Skeletal muscle satellite cell (primary cell): ENCODE data around the gene EGF.
"Not testable (repeated sequence)": the region's sequence is repeated elsewhere in the genome, so short reads cannot be mapped to it uniquely, and the experiment has no call there.

ENCODE experiments used
- H3K27me3 ChIP-seq: 2 replicates; pipeline ENCODE4 v1.7.0; 2013; ENCODE audit warnings: low read length; ENCODE audit not compliant: control insufficient read depth, insufficient read depth
- H3K36me3 ChIP-seq: 2 replicates; pipeline ENCODE4 v1.7.0; 2013; ENCODE audit warnings: mild to moderate bottlenecking, control low read depth, low read length; ENCODE audit not compliant: insufficient read depth
- H3K4me1 ChIP-seq: 2 replicates; pipeline ENCODE4 v1.7.0; 2013; ENCODE audit warnings: low read length; ENCODE audit not compliant: control insufficient read depth, insufficient read depth
- H3K4me2 ChIP-seq: 2 replicates; pipeline ENCODE4 v1.7.0; 2013; ENCODE audit warnings: mild to moderate bottlenecking, low read length
- H3K4me3 ChIP-seq: 2 replicates; pipeline ENCODE4 v1.7.0; 2013; ENCODE audit warnings: low read length
- H3K9ac ChIP-seq: 2 replicates; pipeline ENCODE4 v1.7.0; 2013; ENCODE audit warnings: mild to moderate bottlenecking, low read depth, low read length, moderate library complexity
- H3K9me3 ChIP-seq: replicated peaks from 2 replicates; pipeline ENCODE4 v1.7.0; 2013; ENCODE audit warnings: mild to moderate bottlenecking, control low read depth, low read length

The EGF gene

GRCh38 chr4:110020646-110021443, 108.2 kb downstream of the EGF start:
- Histone ChIP-seq H3K4me3 (no peak overlapping the region), H3K9me3 (no peaks in the 10 kb centered on the region), H3K27me3 (peaks cover 3% of the 10 kb centered on the region), H3K9ac (no peak overlapping the region), H3K36me3 (no peaks in the 10 kb centered on the region), H3K4me1 (no peaks in the 10 kb centered on the region), H3K4me2 (no peak overlapping the region)

DNA sequence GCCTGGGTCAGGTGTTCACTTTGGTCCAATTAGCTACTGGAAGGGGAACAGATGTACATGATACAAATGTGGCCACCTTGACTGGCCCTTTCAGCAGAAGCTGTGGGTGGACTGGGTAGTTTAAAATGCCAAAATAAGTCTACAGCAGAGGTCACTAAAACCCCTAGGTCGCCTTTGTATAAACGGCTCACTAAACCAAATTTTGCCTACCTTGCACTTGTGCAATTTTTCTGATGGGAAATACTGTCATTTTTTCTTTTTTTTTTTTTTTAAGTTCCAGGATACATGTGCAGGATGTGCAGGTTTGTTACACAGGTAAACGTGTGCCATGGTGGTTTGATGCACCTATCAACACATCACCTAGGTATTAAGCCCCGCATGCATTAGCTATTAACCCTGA, 109.8 kb downstream of the EGF start:
- H3K9ac ChIP-seq: no peak overlapping the region
- H3K4me2 ChIP-seq: no peak overlapping the region
- no peaks in the 10 kb centered on the region for H3K4me1 ChIP-seq
- no peaks in the 10 kb centered on the region for H3K9me3 ChIP-seq
- H3K36me3 ChIP-seq: no peaks in the 10 kb centered on the region
- H3K27me3 ChIP-seq: peaks cover 3% of the 10 kb centered on the region
- no peak overlapping the region for H3K4me3 ChIP-seq

DNA sequence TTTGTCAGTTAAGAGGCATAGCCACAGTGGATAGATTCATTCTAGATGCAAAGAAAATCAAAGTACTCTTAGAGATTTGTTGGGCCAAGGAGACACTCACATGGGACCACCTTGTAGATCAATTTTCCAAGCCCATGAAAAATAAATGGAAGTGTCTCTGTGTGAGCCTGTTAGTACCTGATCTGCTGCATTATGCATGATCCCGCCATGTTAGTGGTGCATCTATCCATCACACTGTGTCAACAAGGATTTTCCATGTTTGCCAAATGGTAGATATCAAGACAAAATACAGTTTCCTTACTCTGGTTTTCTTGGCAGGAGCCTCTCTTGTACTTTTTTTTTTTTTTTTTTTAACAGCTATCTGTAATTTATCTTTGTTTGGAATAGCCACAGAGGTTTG, 112.4 kb downstream of the EGF start:
- H3K4me1 ChIP-seq: no peaks in the 10 kb centered on the region
- H3K27me3 ChIP-seq: peaks cover 3% of the 10 kb centered on the region

GRCh38 chr4:110025718-110026117, 113.0 kb downstream of the EGF start:
- peaks cover 3% of the 10 kb centered on the region for H3K27me3 ChIP-seq
- no peak overlapping the region for H3K9ac ChIP-seq
- H3K9me3 ChIP-seq: no peaks in the 10 kb centered on the region
- H3K4me1 ChIP-seq: no peaks in the 10 kb centered on the region
- no peak overlapping the region for H3K4me3 ChIP-seq
- no peak overlapping the region for H3K4me2 ChIP-seq
- H3K36me3 ChIP-seq: no peaks in the 10 kb centered on the region

More for the DNA sequence above, 112.4 kb downstream of the EGF start:
- Histone ChIP-seq H3K4me2 (no peak overlapping the region), H3K9ac (no peak overlapping the region), H3K9me3 (no peaks in the 10 kb centered on the region), H3K36me3 (no peaks in the 10 kb centered on the region), H3K4me3 (no peak overlapping the region)

GRCh38 chr4:110032603-110033002, 119.9 kb downstream of the EGF start:
- Histone ChIP-seq H3K9me3 (no peaks in the 10 kb centered on the region), H3K36me3 (no peaks in the 10 kb centered on the region), H3K9ac (no peak overlapping the region), H3K4me3 (no peak overlapping the region), H3K4me1 (no peaks in the 10 kb centered on the region), H3K4me2 (no peak overlapping the region), H3K27me3 (no peaks in the 10 kb centered on the region)

- no peaks in the 10 kb centered on the region for H3K36me3 ChIP-seq
- H3K9ac ChIP-seq: no peak overlapping the region
- H3K4me3 ChIP-seq: no peak overlapping the region
These were observed 120.8 kb downstream of the EGF start for GRCh38 chr4:110033355-110034025.

DNA sequence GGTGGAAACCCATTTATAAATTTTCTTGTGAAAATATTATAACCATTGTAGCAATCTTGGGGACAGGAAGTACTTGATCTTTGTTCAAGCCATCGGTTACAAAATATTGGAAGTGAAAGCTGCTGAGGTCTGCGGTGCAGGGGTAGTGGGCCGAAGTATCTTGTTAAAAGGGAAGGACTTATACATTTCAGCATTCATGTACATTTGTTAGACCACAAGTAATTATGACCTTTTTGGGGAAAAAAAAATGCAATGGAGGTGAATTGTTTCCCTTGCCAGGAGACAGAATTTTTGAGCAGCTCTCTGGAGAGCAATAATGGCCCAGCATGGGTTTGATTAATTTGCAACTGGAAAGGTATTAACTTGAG, 121.3 kb downstream of the EGF start:
- Histone ChIP-seq H3K4me1 (no peaks in the 10 kb centered on the region), H3K9ac (no peak overlapping the region), H3K4me3 (no peak overlapping the region), H3K36me3 (no peaks in the 10 kb centered on the region), H3K4me2 (no peak overlapping the region), H3K27me3 (no peaks in the 10 kb centered on the region), H3K9me3 (no peaks in the 10 kb centered on the region)

More at GRCh38 chr4:110033355-110034025, 120.8 kb downstream of the EGF start:
- no peaks in the 10 kb centered on the region for H3K27me3 ChIP-seq
- no peak overlapping the region for H3K4me2 ChIP-seq
- no peaks in the 10 kb centered on the region for H3K9me3 ChIP-seq
- H3K4me1 ChIP-seq: no peaks in the 10 kb centered on the region

DNA sequence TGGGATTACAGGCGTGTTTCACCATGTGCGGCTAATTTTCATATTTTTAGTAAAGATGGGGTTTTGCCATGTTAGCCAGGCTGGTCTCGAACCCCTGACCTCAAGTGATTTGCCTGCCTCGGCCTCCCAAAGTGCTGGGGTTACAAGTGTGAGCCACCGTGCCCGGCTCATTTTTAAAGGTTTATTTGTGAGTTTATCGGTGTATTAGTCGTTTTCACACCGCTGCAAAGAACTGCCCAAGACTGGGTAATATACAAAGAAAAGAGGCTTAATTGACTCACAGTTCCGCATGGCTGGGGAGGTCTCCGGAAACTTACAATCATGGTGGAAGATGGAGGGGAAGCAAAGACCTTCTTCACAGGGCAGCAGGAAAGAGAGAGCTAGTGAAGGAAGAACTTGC, 126.5 kb downstream of the EGF start:
- not testable (repeated sequence) for H3K4me2 ChIP-seq, H3K9me3 ChIP-seq, H3K36me3 ChIP-seq, H3K4me3 ChIP-seq, H3K27me3 ChIP-seq, H3K4me1 ChIP-seq, H3K9ac ChIP-seq

DNA sequence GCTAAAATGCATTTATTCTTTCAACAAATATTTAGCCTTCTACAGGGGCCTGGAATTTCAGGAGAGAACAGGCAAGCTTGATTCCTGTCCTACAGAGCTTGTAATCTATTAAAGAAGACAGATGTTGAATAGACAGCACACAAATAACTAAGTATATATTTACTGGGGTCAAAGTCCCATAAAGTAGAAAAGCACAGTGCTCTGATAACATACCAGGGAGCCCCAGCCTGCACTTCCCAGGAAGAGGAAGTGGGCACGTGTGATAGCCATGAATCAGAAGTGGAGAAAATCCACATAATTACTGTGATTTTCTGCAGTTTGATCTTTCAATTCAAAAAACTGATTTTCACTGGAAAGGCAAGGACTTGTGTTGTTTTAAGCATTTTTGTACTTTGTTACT, 129.1 kb downstream of the EGF start:
- H3K9ac ChIP-seq: no peak overlapping the region
- H3K4me2 ChIP-seq: no peak overlapping the region
- no peaks in the 10 kb centered on the region for H3K9me3 ChIP-seq
- no peaks in the 10 kb centered on the region for H3K27me3 ChIP-seq
- H3K36me3 ChIP-seq: no peaks in the 10 kb centered on the region
- no peaks in the 10 kb centered on the region for H3K4me1 ChIP-seq
- H3K4me3 ChIP-seq: no peak overlapping the region

DNA sequence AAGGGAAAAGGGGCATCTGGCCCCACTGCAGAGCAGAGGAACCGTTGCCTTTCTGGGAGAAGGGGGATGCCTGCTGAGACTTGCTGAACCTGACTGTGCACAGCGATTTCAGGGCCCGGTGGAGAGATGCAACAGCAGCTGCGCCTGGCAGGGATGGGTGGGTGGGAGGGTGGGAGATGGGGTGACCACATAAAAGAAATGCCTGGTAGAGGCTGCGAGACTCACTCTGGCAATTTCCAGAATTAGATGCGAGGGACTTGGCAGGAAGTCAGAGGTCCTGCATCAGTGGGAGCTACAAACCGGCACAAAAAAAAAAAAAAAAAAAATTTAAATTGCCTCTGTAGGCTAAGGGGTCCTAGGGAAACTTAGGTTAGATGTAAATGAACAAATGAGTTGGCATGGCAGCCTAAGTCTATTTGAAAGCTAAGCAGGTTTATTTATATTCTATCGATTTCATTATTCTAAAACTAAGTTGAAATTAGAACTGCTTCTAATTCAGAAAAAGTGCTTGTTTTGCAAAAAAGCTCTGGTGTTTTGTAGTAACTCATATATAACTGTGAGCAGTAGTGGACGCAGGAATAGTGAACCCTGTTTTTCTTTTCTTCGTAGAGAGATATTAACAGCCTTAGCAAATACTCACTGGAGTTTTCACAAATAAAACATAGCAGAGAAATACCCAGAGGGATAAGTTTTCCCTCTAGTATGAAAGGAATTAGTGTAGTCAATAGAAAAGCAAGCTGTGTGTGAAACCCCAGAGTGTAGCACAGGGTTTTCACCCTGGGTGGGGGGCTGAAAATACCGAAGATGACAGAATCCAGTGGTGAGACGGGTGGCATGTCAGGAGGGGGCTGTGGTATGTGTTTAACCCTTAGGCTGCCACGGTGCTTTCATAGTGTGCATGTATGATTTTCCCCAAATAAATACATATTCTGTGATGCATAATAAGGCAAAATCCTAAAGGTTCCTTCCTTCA, 130.1 kb downstream of the EGF start:
- Histone ChIP-seq H3K36me3 (no peaks in the 10 kb centered on the region), H3K9me3 (no peaks in the 10 kb centered on the region), H3K4me2 (no peak overlapping the region), H3K4me1 (no peaks in the 10 kb centered on the region), H3K9ac (no peak overlapping the region), H3K27me3 (no peaks in the 10 kb centered on the region), H3K4me3 (no peak overlapping the region)

GRCh38 chr4:110046588-110047049, 133.9 kb downstream of the EGF start:
- Histone ChIP-seq H3K4me1 (no peaks in the 10 kb centered on the region), H3K27me3 (no peaks in the 10 kb centered on the region), H3K4me3 (no peak overlapping the region), H3K36me3 (no peaks in the 10 kb centered on the region), H3K9me3 (no peaks in the 10 kb centered on the region), H3K4me2 (no peak overlapping the region), H3K9ac (no peak overlapping the region)
